Measurements from ENCODE around the gene ABHD16A.
A peak's percentile ranks its signal among the peaks of the same experiment; 100 is the strongest.

The ABHD16A gene

GRCh38 chr6:31730631-31731086, 27.5 kb upstream of the ABHD16A start:
- DNase-seq (ENCODE audit: low spot score) = no peak

GRCh38 chr6:31729979-31730630, 27.0 kb upstream of the ABHD16A start:
- peak; percentile 86 for DNase-seq (ENCODE audit: low spot score)

DNA sequence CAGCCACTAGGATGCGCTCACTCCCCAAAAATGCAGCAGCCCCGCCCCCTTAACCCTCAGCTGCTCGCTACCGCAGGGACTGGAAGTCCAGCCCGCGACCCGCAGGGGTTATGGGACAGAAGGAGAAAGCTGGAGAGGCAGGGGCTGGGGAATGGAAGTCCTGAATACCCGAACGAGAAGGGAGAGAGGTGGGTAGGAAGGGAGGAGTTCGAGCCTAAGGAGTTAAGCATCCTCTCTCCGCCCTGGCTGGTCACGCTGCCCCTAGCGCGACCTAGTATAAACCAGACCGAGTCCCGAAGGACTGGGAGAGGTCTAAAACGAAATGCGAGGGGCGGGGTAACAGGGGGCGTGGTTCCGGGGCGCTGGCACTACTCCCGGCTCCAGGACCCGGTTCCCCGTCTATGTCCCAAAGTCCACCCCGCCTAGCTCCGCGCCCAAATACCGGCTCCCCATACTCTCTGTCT, 26.4 kb upstream of the ABHD16A start:
- peak; percentile 96 for DNase-seq (ENCODE audit: low spot score)

- no peak for DNase-seq (ENCODE audit: low spot score)
Observed at GRCh38 chr6:31728767-31729514, 25.8 kb upstream of the ABHD16A start, which contains the start of gene DDAH2. Gene DDAH2, minus strand, starts transcription at chr6:31729299. Its CDS starts 138 bp downstream, at chr6:31729161.

DNA sequence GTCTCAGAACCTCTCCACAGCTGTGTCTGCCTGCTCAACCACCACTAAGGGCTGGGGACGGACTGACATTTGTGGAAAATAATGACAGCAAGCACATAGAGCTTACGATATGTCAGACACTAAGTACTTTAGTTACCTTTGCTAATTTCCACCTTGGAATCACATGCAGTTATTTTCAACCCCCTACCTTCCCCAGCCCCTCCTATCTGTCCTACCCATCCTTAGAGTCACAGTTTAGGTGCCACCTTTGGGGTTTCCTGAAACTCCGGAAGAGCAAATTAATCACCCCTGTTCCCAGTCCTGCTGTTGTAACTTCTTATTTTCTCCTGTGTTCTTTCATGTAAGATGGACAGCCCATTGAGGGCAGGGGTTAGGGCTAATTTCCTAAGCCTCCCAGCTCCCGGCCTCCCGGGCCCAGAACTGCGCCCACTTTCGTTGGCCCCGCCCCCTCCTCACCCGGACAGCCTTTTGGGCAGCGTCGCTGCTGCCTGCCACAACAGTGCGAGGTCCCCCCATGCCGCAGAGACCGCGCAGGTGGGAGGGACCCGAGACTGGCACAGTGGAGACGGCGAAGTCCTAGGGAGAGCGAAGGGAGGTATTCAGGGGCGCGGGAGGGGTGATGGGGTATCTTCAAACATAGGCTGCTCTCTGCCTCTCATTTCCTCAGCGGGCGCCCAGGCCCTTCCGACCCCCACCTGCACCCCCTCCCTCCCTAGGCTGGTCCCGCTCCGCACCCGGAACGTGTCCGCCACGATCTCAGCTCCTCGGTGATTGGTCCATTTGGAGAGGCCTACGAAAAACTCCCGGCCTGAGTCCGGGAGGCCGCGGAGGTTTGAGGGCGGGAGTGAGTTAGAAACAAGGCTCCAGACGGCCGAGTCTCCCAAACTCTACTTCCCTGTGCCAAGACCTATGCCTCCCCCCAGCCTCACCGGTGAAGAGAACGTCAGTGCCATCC, 24.9 kb upstream of the ABHD16A start:
- no peak for DNase-seq (ENCODE audit: low spot score)

DNA sequence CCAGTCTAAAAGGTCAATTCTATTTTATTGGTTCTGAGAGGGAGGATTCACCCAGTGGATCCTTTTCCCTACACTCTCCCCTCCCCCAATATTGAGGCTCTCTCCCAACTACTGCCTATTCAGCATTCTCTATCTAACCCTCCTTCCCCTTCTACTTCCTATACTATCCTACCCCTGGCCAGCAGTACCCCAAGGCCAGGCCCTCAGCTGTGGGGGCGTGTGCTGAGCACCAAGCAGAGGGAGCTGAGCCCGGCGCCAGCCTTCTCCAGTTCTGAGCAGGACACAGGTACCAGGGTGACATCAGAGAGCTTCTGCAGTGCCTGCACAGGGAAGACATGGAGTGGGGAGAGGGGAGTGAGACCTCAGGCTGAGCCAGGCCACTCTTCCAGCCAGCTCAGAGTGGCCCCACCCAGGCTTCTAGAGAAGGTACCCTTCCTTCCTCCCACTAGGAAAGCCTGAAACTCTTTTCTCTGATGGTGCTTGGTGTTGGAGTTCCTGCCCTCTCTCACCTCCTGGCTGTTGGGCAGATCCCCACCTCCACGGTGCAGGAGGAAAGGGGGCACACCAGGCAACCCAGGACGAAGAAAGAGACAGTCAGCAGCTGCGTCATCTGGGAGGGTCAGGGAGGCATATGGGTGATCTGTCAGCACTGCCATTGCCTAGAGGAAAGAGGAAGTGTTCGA, 24.1 kb upstream of the ABHD16A start:
- DNase-seq (ENCODE audit: low spot score) = no peak

GRCh38 chr6:31725502-31726350, 22.6 kb upstream of the ABHD16A start:
- DNase-seq (ENCODE audit: low spot score) = no peak

GRCh38 chr6:31723980-31724691, 21.0 kb upstream of the ABHD16A start:
- DNase-seq (ENCODE audit: low spot score) = no peak

DNA sequence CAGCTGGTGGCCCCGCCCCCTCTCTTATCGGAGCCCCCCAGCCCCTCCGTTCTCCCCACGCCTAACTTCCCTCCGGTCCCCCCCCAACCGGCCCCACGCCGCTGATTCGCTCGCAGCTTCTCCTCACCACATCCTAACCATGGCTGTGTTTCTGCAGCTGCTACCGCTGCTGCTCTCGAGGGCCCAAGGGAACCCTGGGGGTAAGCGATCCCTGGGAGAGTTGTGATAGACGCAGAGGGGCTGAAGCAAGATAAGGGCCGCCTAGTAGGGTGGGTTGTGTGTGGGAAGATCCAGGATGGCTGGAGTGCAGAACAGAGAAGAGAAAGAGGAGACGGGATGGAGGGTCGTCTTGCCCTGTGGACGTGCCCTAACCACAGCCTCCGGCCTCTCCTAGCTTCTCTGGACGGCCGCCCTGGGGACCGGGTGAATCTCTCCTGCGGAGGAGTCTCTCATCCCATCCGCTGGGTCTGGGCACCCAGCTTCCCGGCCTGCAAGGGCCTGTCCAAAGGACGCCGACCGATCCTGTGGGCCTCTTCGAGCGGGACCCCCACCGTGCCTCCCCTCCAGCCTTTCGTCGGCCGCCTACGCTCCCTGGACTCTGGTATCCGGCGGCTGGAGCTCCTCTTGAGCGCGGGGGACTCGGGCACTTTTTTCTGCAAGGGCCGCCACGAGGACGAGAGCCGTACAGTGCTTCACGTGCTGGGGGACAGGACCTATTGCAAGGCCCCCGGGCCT, 20.3 kb upstream of the ABHD16A start, which contains the start of gene MPIG6B:
Gene MPIG6B, plus strand, starts transcription at position 129 of the 735 bp plus-strand sequence. Its CDS starts 11 bp downstream, at position 140.
- DNase-seq (ENCODE audit: low spot score) = no peak

DNA sequence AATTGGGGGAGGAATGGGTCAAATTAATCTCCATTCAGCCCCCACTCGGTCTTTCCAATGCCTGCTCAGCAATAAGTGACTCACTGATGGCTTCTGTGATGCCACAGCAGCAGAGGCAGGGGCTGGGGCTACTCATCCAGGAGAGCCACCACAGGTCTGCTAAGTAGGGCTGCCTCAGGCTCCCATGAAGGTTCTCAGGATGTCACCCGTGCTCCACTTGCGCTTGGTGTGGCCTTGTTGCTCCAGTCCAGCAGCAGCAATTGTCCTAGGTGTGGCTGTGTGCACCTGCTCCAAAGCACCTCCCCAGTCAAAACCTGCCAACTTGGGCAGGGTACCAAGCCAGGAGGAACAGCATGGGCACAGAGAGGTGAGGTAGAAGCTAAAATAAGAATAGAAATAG, 19.0 kb upstream of the ABHD16A start:
- DNase-seq (ENCODE audit: low spot score) = no peak

DNA sequence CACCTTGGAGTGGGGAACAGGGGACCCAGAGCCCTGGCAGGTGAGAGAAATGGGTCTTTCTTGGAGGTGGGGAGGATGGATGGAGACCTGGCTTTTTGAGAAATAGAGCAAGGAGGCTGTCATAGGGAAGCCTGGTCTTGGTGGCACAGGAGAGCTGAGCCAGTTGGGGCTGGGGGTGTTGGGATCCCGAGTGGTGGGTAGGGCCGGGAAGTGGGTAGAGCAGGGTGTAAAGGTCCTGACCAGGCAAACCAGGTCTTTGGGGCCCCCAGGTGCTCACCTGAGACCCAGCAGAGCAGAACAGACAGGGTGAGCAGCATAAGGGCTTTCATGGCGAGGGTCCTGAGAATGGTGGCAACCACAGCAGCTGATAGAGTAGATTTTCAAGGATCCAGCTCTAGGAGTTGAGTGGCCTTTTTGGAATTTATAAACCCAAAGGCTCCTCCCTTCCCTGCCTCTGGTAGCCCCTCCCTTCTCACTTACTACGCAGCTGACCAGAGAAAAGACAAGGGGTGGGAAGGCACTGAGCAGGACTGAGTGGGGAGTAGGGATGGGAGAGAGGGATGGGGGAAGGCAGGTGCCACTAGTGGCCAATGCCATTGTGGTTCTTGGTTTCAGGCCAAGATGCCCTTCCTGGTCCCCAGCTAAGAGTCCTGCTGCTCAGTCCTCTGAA, 18.4 kb upstream of the ABHD16A start, which contains the start of gene LY6G6C:
Gene LY6G6C, minus strand, starts transcription at position 396 of the 670 bp plus-strand sequence. Its CDS starts 67 bp downstream, at position 329.
- DNase-seq (ENCODE audit: low spot score) = no peak

DNA sequence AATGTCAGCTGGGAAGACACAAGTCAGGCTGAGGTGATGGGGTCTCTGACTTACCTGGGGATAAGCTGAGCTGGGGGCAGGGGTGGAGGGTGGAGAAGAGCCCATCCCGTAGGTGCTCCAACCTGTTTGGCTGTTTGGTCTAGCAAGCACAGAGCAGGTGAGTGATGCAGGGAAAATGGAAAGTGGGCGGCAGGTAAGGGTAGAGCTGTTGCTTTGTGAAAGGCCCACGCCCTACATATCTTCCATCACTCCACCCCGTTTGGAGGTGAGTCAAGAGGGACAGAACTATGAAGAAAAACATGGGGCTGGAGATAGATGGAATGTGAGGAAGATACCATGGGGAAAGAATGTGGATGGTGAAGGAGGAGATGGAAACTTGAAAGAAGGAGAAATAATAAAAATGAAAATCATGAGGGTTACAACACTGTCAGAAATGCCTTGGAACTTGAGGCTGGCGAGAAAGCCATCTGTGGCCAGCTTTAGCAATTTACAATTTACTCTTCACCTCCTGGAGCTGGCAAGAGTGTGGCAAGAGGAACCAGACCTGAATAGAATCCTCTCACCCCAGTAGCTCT, 17.2 kb upstream of the ABHD16A start:
- no peak for DNase-seq (ENCODE audit: low spot score)

DNA sequence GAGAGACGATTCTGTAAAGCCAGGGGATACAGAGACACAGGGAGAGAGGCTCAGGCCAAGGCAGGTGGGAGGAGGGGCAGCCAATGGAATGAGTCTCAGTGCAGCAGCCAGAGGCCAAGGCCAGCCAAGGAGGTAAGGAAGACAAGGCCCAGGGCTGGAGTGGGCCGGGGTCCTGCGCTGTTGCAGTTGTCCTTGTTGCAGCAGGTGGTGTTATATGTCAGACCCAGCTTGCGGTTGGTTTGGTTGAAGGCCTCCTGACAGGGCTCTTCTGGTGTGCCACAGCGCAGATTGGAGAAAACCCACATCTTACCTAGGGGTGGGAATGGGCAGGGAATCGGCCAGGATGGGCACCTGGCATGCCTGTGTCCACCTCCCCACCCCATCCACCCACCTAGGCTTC, 15.9 kb upstream of the ABHD16A start:
- DNase-seq (ENCODE audit: low spot score) = no peak

GRCh38 chr6:31718265-31718664, 15.1 kb upstream of the ABHD16A start:
- DNase-seq (ENCODE audit: low spot score) = no peak

DNA sequence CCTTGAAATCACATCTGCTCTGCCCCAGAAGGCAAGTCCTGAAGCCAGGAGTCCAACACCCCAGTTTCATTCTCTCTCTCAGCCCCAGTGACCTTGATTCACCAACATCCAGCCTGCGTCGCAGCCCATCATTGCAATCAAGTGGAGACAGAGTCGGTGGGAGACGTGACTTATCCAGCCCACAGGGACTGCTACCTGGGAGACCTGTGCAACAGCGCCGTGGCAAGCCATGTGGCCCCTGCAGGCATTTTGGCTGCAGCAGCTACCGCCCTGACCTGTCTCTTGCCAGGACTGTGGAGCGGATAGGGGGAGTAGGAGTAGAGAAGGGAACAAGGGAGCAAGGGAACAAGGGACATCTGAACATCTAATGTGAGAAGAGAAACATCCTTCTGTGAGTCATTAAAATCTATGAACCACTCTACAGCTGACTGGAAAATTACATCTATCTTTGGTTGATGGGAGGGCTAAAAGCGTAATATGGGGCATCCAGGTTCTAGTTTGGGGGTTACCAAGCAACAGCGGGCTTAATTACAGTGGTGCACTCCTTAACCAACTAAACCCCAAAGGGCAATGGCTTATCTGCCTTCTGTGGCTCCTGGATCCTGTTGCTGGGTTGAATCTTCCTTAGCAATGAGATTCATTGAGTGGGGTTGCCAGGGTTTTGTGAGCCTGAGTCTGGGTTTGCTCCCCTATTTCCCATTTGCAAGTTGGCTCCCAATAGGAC, 14.5 kb upstream of the ABHD16A start:
- no peak for DNase-seq (ENCODE audit: low spot score)

- DNase-seq (ENCODE audit: low spot score) = no peak
Observed at GRCh38 chr6:31715022-31715958, 12.2 kb upstream of the ABHD16A start, which contains the start of gene LY6G6D. Gene LY6G6D, plus strand, starts transcription at chr6:31715348. Its CDS starts 8 bp downstream, at chr6:31715356.
